Nucleus accumbens (tissue), 56 donors: ENCODE results near the gene LAG3.
A peak's percentile ranks its signal among the peaks of the same experiment; 100 is the strongest.

Source experiments
- DNase-seq, 56 donors: peaks; one replicate each; lab custom pipeline; 2025; lab: John Stamatoyannopoulos, UW

The LAG3 gene

DNA sequence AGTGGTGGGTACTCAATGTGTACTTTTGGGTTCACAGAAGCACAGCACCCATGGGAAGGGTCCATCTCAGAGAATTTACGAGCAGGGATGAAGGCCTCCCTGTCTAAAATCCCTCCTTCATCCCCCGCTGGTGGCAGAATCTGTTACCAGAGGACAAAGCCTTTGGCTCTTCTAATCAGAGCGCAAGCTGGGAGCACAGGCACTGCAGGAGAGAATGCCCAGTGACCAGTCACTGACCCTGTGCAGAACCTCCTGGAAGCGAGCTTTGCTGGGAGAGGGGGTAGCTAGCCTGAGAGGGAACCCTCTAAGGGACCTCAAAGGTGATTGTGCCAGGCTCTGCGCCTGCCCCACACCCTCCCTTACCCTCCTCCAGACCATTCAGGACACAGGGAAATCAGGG is 47.8 kb downstream of the LAG3 start:
- no peak for DNase-seq

DNA sequence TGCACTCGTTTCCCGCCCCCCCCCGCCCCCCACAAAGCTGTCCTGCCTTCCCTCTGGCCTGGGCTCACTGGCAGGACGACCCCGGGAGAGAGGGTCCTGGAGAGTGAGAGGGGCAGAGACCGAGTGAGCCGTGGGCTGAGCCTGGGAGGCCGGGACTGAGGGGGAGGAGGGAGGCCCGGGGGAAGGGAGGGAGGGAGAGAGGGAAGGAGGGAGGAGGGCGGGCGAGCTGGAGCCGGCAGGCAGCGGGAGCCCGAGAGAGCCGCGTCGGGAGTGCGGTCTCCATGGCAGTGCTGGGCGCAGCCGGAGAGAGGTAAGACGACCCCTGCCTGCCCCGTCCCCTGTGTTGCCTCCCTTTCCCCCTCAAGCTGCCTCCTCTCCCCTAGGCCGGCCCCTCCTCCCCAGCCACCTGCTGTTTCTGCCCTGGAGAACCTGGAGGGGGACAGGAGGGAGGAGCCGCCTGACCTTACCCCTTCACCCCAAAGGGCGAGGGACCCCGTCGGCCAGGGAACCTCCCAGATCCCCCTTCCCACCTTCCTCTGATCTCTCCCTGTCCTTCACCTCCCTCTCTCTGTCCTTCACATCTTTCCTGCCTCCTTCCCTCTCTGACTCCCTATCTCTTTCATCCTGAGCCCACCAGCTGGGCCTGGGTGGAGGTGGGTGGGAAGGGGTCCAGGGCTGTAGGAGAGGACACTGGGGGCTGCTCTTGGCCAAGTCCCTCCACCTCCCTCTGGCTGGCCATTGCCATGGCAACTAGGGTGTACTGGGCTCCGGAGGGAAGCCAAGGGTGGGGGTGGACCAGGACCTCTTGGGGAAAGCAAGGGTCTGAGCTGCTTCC is 49.5 kb downstream of the LAG3 start, which contains the start of gene GPR162:
Gene GPR162, plus strand, starts transcription at position 231 of the 835 bp plus-strand sequence. CDS start 2,078 bp downstream, outside the sequence.
- peak in 30 of 56 donors; percentile 13 to 83 (median 58) for DNase-seq

- DNase-seq, result peak in 4 of 56 donors; percentile 10 to 41 (median 22)
Measured at GRCh38 chr12:6822426-6823135, 50.3 kb downstream of the LAG3 start.

DNA sequence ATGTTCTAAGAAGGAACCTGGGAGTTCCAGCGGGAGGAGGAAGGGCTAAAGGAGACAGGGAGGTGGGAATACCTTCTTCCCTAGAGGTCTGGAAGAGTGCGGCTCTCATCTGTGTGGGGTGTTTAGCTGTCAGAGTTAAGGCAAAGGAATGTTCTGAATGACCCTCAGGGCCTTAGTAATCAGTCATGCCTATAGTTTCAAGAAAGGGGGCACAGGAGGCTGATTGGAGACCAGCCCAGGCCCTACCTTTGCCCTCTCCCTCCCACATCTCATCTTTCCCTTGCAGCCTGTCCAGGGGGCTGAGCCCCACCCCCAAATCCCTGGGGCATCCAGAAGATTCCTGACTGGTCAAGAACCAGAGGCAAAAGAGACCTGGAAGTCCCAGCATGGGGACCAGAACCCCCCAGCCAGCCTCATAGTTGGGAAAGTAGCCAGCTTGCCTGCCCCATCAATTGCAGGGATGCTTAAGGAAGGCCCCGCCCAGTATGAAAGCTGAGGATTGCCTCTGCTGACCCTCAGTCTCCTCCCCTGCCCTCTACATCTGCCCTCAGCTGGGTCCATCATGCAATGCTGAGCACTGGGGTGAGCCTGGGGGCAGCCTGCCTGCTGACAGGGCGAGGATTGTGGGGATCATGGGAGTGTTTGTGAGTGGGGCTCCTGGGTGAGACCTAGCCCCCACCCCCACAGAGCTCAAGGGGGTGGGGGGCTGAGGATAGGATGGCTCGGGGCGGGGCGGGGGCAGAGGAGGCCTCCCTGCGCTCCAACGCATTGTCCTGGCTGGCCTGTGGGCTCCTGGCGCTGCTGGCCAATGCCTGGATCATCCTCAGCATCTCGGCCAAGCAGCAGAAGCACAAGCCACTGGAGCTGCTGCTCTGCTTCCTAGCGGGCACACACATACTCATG is 51.1 kb downstream of the LAG3 start:
- DNase-seq, result no peak

DNA sequence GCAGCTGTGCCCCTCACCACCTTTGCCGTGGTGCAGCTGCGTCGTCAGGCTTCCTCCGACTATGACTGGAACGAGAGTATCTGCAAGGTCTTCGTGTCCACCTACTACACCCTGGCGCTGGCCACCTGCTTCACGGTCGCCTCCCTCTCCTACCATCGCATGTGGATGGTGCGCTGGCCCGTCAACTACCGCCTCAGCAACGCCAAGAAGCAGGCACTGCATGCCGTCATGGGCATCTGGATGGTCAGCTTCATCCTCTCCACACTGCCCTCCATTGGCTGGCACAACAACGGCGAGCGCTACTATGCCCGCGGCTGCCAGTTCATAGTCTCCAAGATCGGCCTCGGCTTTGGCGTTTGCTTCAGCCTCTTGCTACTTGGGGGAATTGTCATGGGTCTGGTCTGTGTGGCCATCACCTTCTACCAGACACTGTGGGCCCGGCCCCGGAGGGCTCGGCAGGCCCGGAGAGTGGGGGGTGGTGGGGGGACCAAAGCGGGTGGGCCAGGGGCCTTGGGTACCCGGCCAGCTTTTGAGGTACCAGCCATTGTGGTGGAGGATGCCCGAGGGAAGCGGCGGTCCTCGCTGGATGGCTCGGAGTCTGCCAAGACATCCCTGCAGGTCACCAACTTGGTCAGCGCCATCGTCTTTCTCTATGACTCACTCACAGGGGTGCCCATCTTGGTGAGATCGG is 51.9 kb downstream of the LAG3 start:
- DNase-seq, result peak in 1 of 56 donors; percentile 9

DNA sequence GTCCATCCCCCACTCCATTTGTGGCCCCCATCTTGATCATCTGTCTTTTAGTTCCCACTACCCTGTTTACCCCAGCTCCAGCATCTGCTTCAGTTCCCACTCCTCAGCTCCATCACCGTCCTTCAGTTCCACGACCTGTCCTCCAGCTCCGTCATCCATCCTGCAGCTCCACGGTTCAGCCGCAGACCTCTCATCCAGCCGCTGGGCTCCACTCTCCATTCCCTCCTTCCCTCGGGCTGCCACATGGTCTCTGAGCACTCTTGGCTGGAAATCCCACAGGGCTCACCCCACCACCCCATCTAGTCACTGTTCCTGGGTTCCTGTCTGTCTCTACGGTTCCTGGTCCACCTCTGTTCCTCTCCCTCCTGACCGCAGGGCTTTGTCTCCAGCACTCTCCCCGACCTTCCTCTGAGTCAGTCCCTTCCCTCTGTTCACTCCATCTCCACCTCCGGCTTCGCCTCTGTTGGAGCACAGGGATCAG is 52.6 kb downstream of the LAG3 start:
- DNase-seq, result no peak

DNA sequence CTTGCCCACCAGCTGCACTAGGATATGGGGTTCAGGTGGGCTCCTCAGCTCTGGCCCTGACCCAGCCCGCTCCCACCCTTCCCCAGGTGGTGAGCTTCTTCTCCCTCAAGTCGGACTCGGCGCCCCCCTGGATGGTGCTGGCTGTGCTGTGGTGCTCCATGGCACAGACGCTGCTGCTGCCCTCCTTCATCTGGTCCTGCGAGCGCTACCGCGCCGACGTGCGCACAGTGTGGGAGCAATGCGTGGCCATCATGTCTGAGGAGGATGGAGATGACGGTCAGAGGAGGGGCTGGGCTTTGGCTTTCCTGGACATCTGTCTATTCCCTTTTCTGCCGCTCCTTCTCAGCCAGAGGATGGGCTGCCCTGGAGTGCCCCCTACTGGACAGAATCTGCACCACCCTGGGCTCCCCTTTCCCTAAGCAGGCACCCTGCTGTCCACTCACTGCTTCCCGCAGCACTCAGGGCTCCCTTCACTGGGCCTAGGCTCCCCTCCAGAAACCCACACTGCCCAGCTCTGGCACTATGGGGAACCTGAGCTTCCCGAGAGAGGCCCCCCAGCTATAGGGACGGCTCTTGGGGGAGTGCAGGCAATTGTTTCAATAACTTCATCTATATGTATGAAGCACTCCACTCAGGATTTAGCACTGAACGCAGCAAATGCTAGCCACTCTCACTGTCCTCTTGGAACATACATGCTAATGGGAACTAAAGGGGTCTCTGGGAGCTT is 53.2 kb downstream of the LAG3 start:
- peak in 52 of 56 donors; percentile 26 to 90 (median 66) for DNase-seq

DNA sequence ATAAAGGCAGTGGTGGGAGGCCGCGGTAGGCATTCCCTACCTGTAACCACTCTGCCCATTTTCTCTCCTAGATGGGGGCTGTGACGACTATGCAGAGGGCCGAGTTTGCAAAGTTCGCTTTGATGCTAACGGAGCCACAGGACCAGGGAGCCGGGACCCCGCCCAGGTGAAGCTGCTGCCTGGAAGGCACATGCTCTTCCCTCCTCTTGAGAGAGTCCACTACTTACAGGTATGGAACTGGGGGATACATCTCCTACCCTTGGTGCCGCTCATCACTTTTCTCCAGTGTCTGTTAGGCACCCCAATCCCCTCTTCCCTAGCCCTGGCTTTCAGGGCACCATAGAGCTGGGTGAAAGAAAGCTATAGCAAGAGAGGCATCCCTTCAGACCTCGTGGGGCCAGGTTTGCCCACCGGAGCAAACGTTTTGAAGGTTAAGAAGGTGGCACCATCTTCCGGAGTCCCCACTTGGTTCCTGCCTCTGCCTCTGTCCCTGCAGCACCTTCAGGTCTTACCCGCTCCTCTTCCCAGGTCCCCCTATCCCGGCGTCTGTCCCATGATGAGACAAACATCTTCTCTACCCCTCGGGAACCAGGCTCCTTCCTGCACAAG is 53.9 kb downstream of the LAG3 start:
- DNase-seq, result no peak

- no peak for DNase-seq
Measured at GRCh38 chr12:6826734-6827436, 54.6 kb downstream of the LAG3 start.

GRCh38 chr12:6827437-6827911 is 55.2 kb downstream of the LAG3 start:
- DNase-seq, result peak in 52 of 56 donors; percentile 9 to 88 (median 54)
